Measurements from ENCODE around the gene KRT76.

Gene KRT76

GRCh38 chr12:52730793-52731192 lies 46.4 kb downstream of the KRT76 start:
- H3K4me3 ChIP-seq (ENCODE audit: low read length) = no peak overlapping the region
- no peak for DNase-seq (ENCODE audit: low read depth)
- no peak for TF ChIP-seq CTCF (conservative IDR thresholded peaks at IDR 0.05; ENCODE audit: low read length)

GRCh38 chr12:52730383-52730782 lies 46.8 kb downstream of the KRT76 start:
- H3K4me3 ChIP-seq (ENCODE audit: low read length) = no peak overlapping the region
- DNase-seq (ENCODE audit: low read depth) = no peak
- TF ChIP-seq CTCF (conservative IDR thresholded peaks at IDR 0.05; ENCODE audit: low read length) = no peak

- H3K4me3 ChIP-seq (ENCODE audit: low read length) = no peak overlapping the region
- TF ChIP-seq CTCF (conservative IDR thresholded peaks at IDR 0.05; ENCODE audit: low read length) = no peak
- no peak for DNase-seq (ENCODE audit: low read depth)
Measured at GRCh38 chr12:52729147-52729546, 48.0 kb downstream of the KRT76 start.

- no peak for TF ChIP-seq CTCF (conservative IDR thresholded peaks at IDR 0.05; ENCODE audit: low read length)
- no peak for DNase-seq (ENCODE audit: low read depth)
- H3K4me3 ChIP-seq (ENCODE audit: low read length) = no peak overlapping the region
Measured at GRCh38 chr12:52728374-52728773, 48.8 kb downstream of the KRT76 start.

- H3K4me3 ChIP-seq (ENCODE audit: low read length) = no peak overlapping the region
- no peak for TF ChIP-seq CTCF (conservative IDR thresholded peaks at IDR 0.05; ENCODE audit: low read length)
- DNase-seq (ENCODE audit: low read depth) = no peak
Measured at GRCh38 chr12:52727037-52727436, 50.1 kb downstream of the KRT76 start.

GRCh38 chr12:52726451-52726850 lies 50.7 kb downstream of the KRT76 start:
- H3K4me3 ChIP-seq (ENCODE audit: low read length) = no peak overlapping the region
- no peak for DNase-seq (ENCODE audit: low read depth)
- TF ChIP-seq CTCF (conservative IDR thresholded peaks at IDR 0.05; ENCODE audit: low read length) = no peak

GRCh38 chr12:52724384-52724783 lies 52.8 kb downstream of the KRT76 start:
- no peak for DNase-seq (ENCODE audit: low read depth)
- H3K4me3 ChIP-seq (ENCODE audit: low read length) = no peak overlapping the region
- no peak for TF ChIP-seq CTCF (conservative IDR thresholded peaks at IDR 0.05; ENCODE audit: low read length)

Data from AG10803 (cell line).